DMS153 (cell line): Measurements from ENCODE around the gene IFI27L1.

Experiments
- DNase-seq: peaks from one replicate; lab custom pipeline; 2025; lab: John Stamatoyannopoulos, UW

Gene IFI27L1

GRCh38 chr14:94079891-94080620 is 1.1 kb upstream of the IFI27L1 start:
- DNase-seq: no peak

DNA sequence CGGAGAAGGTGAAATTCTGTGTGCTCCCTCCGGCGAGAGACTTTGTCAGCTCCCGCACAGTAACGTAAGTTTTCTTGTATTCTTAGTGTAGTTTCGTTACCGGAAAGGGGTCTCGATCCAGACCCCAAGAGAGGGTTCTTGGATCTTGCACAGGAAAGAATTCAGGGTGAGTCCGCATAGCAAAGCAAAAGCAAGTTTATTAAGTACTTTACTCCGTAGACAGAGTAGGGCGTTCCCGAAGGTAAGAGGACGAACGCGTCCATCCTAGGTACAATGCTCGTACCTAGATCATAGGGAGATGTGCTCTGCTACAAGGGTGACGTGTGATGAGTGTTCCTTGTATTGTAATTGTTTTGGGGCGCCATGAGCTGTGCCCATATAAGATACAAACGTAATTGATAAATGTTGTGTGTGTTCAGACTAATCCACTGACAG is 293 bp downstream of the IFI27L1 start:
- DNase-seq: peak; percentile 14

DNA sequence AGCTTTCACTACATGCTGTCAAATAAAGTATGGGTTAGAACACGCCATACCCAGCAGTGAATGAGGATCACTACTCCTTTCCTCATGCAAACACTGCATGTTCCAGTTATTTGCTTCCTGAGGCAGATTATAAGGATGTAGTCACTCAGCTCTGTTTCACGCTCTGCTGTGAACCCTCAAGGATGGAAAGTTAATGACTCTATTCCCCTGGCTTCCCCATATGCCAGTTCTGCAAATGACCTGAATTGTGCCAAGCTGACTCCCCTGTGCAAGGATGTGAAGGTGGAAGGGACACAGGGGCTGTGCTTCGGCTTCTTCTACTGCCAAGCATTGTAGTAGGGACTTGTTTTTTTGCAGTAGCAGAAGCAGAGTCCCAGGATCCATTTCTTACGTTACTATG is 6.8 kb downstream of the IFI27L1 start:
- no peak for DNase-seq

DNA sequence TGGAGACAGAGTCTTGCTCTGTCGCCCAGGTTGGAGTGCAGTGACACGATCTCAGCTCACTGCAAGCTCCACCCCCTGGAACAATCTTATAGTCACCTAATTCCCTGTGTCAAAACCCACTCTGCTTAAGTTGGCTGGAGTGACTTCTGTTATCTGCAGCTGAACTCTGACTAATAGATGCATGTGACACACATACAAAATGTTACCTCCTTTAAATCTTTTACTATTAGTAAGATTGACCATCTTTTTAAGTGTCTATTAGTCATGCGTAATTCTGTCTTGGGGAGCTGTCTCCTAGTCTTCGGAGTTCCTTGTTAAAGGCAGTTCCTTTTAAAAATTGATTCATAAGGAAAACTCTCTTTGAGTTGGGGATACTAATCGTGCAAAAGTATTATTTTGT is 7.4 kb downstream of the IFI27L1 start:
- no peak for DNase-seq

DNA sequence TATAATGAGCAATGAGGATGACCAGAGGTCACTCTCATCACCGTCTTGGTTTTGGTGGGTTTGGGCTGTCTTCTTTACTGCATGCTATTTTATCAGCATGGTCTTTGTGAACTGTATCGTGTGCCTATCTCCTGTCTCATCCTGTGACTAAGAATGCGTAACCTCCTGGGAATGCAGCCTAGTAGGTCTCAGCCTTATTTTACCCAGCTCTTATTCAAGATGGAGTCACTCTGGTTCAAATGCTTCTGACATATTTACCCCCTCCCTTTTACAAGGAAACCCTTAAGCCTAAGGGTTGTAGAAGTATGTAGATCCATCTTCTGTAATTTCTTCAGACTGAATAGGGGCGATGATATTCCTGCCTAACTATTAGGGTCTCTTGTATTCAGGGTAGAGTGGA is 8.4 kb downstream of the IFI27L1 start:
- no peak for DNase-seq

DNA sequence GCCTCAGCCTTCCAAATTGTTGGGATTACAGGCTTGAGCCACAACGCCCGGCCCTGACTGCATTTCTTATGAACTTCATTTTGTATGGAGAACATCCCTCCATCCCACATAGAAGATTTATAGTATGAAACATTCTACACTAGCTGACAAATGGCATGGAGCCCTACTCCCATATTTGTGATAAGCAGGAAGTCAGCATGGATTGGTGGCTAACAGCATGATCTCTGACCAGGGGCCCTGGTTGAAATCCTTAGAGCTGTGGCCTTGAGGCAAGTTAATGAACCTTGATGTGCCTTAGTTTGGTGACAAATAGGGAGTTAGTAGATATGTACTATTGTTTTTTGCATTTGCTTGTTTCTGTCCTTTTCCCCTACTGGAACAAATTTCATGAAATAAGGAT is 12.3 kb downstream of the IFI27L1 start:
- no peak for DNase-seq

DNA sequence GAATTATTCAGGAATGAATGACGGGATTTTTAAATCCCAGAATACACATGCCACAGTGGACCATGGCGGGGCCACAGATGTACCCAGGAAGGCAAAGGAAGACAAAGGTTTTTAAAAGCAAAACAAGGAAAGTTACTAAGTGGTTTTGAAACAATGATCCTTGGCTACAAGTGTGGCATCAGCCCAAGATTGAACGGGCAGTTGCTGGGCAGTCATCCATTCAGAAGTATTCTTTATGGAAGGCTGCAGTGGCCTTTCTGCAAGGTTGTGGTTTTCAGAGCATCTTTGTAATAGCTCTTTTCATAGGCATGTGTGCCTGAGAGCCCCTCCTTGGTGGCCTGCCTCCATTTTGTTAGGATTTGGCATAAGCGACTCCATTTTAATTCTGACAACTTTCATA is 16.0 kb downstream of the IFI27L1 start:
- DNase-seq: no peak

GRCh38 chr14:94098326-94098992 is 17.3 kb downstream of the IFI27L1 start:
- no peak for DNase-seq

GRCh38 chr14:94099006-94099405 is 17.9 kb downstream of the IFI27L1 start:
- DNase-seq: no peak

DNA sequence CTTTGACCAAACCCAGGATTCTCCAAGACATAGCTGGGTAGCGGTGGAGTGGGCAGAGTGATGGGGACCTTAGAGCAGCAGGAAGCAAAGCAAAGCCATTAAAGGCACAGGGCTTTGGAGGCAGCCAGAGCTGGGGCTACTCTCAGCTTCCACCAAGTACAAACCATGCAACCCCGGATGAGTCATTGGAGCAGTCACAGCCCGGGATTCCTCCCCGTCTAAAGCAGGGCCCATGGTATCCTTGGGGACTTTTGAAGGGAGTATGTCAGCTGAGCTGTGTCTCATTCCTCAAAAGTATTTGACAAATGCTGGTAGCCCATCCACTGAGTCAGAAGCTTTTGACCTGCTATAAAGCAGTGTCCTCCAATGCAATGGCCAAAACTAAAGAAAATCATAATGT is 19.7 kb downstream of the IFI27L1 start:
- DNase-seq: no peak

- no peak for DNase-seq
These were observed 20.6 kb downstream of the IFI27L1 start for GRCh38 chr14:94101748-94102147.

DNA sequence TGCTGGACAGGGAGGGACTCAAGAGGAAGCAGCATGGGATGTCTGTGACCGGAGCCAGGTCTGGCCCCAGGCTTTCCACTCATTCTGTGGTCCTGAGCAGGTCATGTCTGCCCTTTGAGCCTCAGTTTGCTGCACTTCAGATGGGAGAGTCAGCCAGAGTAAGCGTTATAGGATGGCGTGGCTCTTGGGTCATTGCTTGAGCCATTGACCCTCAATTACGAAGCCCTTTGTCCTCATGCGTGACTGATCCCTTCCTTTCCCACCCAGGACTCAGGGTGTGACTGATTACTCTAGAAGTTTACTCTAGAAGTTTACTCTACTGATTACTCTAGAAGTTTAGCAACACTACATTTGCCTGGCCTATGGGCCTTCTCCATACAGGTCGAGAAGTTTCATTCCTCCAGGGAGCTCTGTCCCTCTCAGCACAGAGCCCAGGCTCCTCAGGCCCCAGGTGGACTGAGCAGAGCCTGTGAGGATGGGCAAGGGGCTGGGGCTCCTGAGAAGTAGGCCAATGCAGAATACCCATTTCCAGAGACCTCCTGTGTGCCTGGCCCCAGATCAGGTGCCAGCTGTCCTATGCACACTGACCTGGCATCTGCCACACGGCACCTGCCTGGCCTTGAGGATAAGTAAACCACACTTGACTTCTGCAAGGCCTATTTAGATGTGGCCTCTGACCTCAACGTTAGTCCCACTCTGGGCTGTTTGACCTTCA is 21.8 kb downstream of the IFI27L1 start:
- DNase-seq: no peak

GRCh38 chr14:94103554-94104150 is 22.5 kb downstream of the IFI27L1 start:
- no peak for DNase-seq

- DNase-seq: no peak
These were observed 23.6 kb downstream of the IFI27L1 start for GRCh38 chr14:94104731-94105130.

DNA sequence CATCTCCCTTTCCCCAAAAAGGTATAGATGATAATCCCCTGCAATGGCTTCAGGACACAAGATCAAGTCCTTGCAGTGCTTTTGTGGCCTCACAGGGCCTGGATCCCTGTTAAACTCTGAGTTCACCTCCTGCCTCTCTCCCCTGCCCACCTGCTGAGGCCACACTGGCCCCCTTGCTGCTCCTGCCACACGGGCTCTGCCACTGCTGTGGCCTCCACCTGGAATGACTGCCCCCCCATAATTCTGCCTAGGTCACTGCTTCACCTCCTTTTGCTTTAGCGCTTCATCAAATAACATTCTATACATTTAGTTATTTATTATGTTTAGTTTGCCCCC is 28.8 kb downstream of the IFI27L1 start:
- DNase-seq: no peak

- DNase-seq: no peak
These were observed 29.6 kb downstream of the IFI27L1 start, which contains the start of gene IFI27 for GRCh38 chr14:94110552-94111181. IFI27 (plus strand) TSS chr14:94110736.

GRCh38 chr14:94111276-94112095 is 30.4 kb downstream of the IFI27L1 start:
- DNase-seq: no peak

GRCh38 chr14:94112513-94113063 is 31.5 kb downstream of the IFI27L1 start:
- DNase-seq: no peak

DNA sequence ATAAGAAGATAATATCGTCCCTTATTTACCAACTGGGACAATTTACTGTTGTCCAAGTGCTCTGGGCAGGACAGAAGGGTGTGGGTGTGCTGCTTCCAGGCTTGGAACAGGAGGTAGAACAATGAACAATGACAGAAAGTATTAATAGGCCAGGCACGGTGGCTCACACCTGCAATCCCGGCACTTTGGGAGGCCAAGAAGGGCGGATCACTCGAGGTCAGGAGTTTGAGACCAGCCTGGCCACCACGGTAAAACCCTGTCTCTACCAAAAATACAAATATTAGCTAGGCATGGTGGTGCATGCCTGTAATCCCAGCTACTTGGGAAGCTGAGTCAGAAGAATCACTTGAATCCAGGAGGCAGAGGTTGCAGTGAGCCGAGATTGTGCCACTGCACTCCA is 32.0 kb downstream of the IFI27L1 start:
- no peak for DNase-seq

DNA sequence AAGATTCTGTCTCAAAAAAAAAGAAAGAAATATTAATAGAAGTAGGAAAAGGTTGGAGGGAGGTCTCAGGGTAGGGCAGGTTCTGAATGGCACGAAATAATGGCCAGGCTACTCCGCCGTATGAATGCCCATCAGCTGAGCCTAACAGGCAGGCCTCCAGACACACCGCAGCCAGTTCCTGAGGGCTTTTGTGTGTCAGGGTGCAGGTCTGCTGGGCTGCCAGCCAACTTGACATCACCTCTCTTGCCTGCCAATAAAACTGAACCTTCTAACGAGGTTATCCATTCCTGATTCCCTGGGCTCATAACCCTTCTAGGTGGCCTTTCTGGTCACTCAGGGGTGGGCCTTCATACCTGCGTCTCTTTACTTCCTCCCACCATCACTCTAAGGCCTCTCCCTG is 32.4 kb downstream of the IFI27L1 start:
- DNase-seq: peak; percentile 39
